ENCODE results near the gene PDE5A.

The PDE5A gene

DNA sequence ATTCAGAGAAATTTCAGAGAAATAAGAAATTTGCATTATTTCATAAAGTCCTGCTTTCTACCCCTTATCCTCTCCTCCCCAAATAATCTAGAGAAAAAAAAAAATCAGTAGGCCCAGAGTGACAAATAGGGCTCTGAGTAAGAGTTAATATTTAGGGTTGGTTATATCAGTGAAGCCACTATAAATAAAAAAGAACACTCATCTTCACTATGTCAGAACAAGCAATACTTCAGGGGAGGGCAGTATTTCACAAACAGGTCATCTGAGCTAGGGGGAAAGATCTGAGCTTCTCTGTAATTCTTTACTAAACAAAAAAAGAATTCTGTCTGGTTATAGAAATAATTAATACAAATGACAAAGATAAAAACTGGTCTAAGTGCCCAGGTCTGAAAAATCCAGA is 39.4 kb downstream of the PDE5A start:
- FAIRE-seq (no peak), DNase-seq (ENCODE audit: insufficient read length, low spot score) (no peak)

DNA sequence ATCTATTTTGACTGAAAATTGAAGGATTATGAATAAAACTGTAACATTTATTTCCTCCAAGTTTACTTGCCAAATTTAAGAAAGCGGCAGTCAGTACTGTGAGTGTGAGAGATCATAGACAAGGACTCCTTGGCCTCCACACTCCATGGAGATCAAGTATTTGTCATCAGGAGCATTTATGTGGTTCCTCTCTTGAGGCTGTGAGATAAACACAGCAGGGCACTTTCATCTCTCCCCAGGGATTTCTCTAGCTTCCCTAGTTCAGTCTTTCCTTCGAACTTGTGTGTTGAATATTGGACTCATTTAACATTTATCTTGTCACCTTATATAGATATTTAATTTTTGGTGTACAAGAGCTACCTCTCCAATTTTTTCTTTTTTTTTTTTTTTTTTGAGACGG is 40.8 kb downstream of the PDE5A start:
- FAIRE-seq: no peak
- DNase-seq (ENCODE audit: insufficient read length, low spot score): no peak

GRCh38 chr4:119585771-119586170 is 42.8 kb downstream of the PDE5A start:
- FAIRE-seq (no peak), DNase-seq (ENCODE audit: insufficient read length, low spot score) (no peak)

DNA sequence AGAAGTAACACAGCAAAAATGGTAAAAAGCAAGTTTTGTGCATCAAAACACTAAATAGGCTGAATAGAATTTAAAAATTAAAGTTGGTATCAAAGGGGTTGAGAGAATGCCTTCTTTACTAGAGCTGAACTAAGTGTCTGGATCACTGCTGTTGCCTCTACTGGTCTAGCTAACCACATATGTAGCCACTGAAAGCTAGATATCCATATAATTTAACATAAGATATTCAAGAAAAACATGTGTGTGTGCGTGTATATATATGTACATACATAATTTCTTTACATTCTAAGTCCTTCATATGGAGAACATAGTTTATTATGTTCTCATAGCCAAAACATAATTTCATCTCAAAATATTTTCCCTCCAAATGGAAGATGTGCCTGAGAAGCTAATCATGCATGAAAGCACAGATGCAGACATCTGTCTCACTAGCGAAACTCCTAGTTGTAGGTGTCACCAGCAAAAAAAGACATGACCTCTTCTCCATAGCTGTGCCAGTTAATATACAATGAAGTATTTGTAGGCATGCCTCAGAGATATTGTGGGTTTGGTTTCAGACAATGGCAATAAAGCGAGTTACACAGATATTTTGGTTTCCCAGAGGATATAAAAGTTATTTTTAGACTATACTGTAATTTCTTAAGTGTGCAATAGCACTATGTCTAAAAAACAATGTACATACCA is 47.3 kb downstream of the PDE5A start:
- DNase-seq (ENCODE audit: insufficient read length, low spot score) (no peak), FAIRE-seq (no peak)

DNA sequence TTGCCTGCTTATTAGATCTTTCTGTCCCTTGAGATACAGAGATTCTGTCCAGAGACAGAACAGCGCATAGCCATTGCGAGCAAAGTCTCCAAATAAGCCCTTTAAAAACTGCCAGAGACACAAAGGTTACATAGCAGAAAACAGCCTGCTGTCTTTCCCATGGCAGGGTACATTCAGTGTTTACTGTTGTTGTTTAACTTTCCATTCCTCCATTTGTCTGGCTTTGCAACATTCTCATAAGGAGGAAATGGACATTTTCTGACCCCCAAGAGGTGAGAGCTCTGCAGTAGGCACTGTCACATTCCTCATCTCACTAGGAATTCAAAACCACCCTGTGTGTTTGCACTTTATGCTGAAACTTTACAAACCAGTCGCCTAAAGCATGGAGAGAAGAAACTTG is 48.3 kb downstream of the PDE5A start:
- no peak for DNase-seq (ENCODE audit: insufficient read length, low spot score)
- no peak for FAIRE-seq

DNA sequence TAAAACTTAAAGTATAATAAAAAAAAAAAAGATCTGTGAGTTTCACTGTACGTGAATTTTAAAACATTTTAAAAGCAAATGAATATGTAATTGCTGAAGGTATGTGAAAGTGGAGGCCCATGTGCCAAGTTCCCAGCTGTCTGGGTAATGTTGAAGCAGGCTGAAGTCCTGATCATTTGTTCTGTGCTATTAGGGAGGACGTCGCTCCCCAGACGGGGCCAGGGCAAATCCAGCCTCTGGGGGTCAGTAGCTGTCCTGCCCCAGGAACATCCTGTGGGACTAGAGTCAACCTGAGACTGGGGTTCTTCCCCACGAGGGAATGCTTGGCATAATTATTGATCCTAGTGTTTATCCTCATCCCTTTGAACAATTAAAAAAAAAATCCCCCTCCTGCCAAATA is 48.8 kb downstream of the PDE5A start:
- FAIRE-seq: no peak
- no peak for DNase-seq (ENCODE audit: insufficient read length, low spot score)

DNA sequence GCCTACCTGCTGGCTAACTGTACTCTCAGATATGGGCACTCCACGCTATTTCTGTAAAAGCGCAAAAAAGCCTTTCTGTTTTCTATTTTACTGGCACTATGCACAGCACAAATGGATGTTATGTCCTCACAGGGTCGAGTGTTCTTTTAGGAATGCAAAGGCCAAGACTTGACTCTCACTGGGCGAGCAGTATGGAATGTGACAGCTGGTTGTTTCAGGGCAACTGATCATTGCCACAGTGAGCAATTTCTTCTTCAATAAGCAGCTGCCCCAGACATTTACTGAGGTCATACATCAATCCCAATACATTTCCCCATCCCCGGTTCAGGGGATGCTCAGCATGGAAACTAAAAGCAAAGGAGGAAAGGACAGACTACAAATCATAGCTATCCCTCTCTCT is 58.2 kb downstream of the PDE5A start:
- DNase-seq (ENCODE audit: insufficient read length, low spot score) (no peak), FAIRE-seq (no peak)

DNA sequence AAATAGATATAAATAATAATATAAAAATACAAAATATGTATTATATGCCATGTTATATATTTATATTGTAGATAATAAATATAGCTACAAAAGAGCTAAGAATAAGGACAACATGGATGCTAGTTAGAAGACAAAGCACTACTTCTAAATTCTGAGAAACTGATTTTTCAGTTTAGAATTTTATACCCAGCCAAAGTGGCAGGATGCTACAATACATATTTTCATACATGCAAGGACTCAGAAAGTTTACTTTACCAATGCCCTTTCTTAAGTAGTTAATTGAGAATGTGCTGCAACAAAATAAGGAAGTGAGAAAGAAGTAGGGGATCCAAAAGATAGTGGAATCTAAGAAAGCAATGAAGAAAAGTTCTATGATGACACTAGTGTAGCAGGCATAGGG is 64.5 kb downstream of the PDE5A start:
- no peak for FAIRE-seq

DNA sequence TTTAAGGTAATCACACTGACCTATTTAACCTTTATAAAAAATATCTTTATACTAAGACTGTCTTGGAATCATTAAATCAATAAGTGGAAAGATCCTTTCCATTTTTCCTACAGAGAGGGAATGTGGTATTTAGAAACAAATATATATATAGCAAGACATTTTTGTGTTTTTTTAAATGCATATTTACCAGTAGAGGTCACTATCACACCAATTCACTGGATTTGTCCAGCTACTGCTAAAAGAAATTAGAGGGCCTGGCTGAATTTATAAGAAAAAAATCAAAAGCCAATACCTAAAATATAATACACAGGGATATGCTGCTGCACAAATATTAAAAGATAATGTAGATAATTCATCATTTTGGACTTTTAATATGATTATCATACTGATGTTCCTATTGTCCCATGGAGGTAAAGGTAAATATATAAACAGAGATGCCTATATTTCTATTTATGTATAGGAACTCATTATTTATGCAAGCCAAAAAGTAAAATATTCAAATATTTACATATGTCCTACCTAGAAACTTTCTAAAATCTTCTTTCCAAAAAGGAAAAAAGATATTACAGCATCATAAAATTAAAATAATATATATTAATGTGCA is 69.5 kb downstream of the PDE5A start:
- FAIRE-seq (peak; percentile 23), DNase-seq (ENCODE audit: insufficient read length, low spot score) (no peak)

More for the DNA sequence above, 64.5 kb downstream of the PDE5A start:
- DNase-seq (ENCODE audit: insufficient read length, low spot score): no peak

GRCh38 chr4:119550857-119551532 is 77.6 kb downstream of the PDE5A start:
- FAIRE-seq (no peak), DNase-seq (ENCODE audit: insufficient read length, low spot score) (no peak)

GRCh38 chr4:119549639-119550038 is 79.0 kb downstream of the PDE5A start:
- DNase-seq (ENCODE audit: insufficient read length, low spot score) (no peak), FAIRE-seq (no peak)

GRCh38 chr4:119543779-119544178 is 84.8 kb downstream of the PDE5A start:
- no peak for DNase-seq (ENCODE audit: insufficient read length, low spot score)
- FAIRE-seq: no peak

- FAIRE-seq (no peak), DNase-seq (ENCODE audit: insufficient read length, low spot score) (no peak)
These were observed 85.4 kb downstream of the PDE5A start for GRCh38 chr4:119543187-119543586.

GRCh38 chr4:119540249-119540648 is 88.4 kb downstream of the PDE5A start:
- DNase-seq (ENCODE audit: insufficient read length, low spot score): no peak
- FAIRE-seq: no peak

GRCh38 chr4:119537586-119537985 is 91.0 kb downstream of the PDE5A start:
- FAIRE-seq (peak; percentile 81), DNase-seq (ENCODE audit: insufficient read length, low spot score) (no peak)

DNA sequence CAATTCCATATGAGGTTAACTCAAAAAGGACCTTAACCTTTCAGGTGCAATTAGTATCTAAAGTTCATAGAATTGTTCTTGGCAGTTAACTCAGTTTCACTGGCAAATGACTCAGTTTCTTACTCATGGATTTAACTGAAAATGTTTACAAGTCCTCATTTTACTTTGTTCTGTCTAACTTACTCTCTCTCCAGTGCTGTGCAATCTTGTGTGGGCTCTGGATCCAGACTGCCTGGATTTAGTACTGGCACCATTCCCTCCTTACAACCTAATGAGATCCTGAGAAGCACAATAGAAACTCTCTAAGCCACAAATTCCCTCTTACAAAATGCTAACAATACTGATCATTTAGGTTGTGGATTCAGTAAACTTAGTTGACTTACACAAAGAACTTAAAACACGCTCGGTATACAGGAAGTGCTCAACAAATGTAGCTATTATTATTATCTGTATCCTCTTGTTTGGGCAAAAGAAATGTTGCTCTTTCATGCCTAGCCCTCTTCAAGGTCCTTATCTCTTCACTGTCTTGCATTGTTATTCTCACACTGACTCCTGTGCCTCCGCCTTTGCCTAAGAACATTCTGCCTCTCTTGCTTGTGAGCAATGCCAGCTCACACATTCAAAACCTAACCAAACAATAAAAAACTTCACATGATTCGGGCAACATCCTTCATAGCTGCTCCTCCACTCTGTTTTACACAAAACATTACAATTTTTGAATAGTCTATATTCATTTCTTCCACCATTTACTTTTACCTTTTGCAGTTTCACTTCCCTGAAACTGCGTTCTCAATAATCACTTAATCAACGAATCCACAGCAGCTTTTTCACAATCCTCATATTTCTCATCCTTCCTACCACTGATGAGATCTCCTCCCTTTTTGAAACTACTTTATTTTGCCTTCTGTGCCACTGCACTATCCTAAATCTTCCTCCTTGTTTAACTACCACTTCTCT is 91.8 kb downstream of the PDE5A start:
- FAIRE-seq (peak; percentile 21), DNase-seq (ENCODE audit: insufficient read length, low spot score) (no peak)

DNA sequence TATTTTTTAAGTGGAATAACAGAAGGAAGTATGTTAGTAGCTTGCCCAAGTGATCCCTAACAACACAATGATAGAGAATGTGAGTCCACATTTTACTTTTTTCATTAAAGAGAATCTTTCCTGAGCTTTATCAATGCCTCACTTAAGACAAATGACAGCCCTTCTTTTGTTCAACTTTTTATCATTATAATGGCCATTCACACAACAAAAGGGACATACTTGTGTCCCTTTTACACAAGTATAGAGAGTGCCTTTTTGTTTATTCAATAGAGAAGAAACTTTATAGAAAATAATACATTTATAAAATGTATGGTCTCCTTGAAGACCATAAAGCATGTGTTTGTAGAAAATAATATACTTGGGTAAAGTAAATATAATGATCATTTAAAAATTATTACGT is 96.3 kb downstream of the PDE5A start:
- DNase-seq (ENCODE audit: insufficient read length, low spot score) (no peak), FAIRE-seq (no peak)

GRCh38 chr4:119529788-119530187 is 98.8 kb downstream of the PDE5A start:
- DNase-seq (ENCODE audit: insufficient read length, low spot score) (no peak), FAIRE-seq (no peak)

- FAIRE-seq (no peak), DNase-seq (ENCODE audit: insufficient read length, low spot score) (no peak)
These were observed 101.6 kb downstream of the PDE5A start for GRCh38 chr4:119526786-119527550.
